Activated CD4-positive, alpha-beta T cell treated with anti-CD3 and anti-CD28 coated beads, Interleukin-2, amount 10 ng/mL, durations not matched to agents 24 days and 14 days (primary cell): ENCODE data around the gene DPH1. TPM values are rescaled to one million over a fixed set of nuclear protein-coding genes. Genes with fewer than 3 reads are reported as not detected.
A peak's percentile ranks its signal among the peaks of the same experiment; 100 is the strongest.

ENCODE experiments used
- DNase-seq: peaks from one replicate; pipeline ENCODE4 v3.0.0; 2022
- H3K27ac Mint-ChIP-seq: one replicate; pipeline ENCODE4 v1.8.0; 2022; ENCODE audit warnings: mild to moderate bottlenecking, mixed read lengths
- H3K27me3 Mint-ChIP-seq: one replicate; pipeline ENCODE4 v1.8.0; 2022; ENCODE audit warnings: mixed read lengths
- H3K36me3 Mint-ChIP-seq: one replicate; pipeline ENCODE4 v1.8.0; 2022; ENCODE audit warnings: low read depth, mild to moderate bottlenecking, mixed read lengths
- H3K4me1 Mint-ChIP-seq: one replicate; pipeline ENCODE4 v1.8.0; 2021; ENCODE audit warnings: mixed read lengths
- H3K4me3 Mint-ChIP-seq: one replicate; pipeline ENCODE4 v1.8.0; 2022; ENCODE audit warnings: mild to moderate bottlenecking, moderate library complexity, mixed read lengths
- H3K9me3 Mint-ChIP-seq: one replicate; pipeline ENCODE4 v1.8.0; 2021; ENCODE audit warnings: mixed read lengths
- intact Hi-C: fragments of 100-400 bp; cut with micrococcal nuclease; formaldehyde crosslinking; loops from one replicate; pipeline ENCODE4 v1.15.1; 2023
- total RNA-seq: library from RNA; stranded (reverse); gene quantifications from 2 replicates; pipeline ENCODE4 v1.2.3, GENCODE V29; 2022

The DPH1 gene
- total RNA-seq, 1 donor from 2014 or later = 55.9 TPM

DNA sequence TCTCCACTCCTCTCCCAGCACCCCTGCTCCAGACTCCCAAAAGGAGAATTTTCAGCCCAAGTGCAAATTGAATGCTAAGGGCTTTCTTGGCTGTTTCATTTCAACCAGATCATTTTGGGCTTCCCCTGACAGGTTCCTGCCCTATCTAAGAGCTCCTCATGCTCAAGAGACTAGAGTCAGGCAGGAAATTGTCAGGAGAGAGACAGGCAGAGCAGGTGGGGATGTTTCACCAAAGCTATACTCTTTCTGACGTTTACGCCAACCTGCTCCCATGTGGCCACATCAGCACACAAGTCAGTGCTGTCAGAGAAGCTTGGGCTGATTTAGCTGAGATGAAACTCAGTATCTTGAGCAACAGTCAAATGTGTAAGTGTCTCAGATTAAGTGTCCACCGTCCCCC, 56.4 kb downstream of the DPH1 start:
- H3K4me1 Mint-ChIP-seq = peaks cover 92% of the 10 kb centered on the region
- H3K9me3 Mint-ChIP-seq = no peaks in the 10 kb centered on the region
- no peaks in the 10 kb centered on the region for H3K27me3 Mint-ChIP-seq
- H3K4me3 Mint-ChIP-seq = peak overlapping the region; percentile 51
- H3K27ac Mint-ChIP-seq = peak overlapping the region; percentile 84
- intact Hi-C loops = loop anchor here (5.0 kb wide), 3 partner anchors 71 to 214 kb away; no protein-coding TSS in a partner anchor
- DNase-seq = peak; percentile 72
- H3K36me3 Mint-ChIP-seq = peaks cover 28% of the 10 kb centered on the region

DNA sequence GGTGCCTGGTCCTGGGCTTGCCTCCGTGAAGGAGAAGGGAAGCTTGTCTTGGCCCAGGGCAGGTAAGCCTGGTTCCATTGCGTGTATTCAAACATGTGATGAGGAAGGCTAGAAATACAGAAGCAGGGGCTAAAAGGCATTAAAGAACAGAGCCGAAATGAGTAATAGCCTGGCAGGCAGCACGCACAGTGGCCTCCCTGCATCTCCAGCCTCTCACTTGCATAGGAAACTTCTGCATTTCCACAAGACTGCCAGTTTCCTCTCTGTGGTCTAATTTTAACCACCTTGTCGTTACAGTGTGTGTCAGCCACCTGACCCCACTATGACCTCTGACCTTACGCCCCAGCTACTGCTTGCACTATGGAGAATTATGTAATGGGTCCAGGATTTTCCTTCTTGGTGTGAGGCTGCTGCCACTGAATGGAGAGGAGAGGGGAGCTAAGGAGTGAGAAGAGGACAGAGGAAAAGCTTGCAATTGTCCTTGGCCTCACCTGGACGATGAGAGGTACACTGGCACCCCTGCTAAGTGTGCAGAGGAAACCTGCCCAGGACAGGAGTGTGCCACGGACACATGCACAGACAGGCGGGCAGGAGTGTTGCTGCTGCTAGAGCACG, 57.8 kb downstream of the DPH1 start:
- Mint-ChIP-seq H3K9me3 (no peaks in the 10 kb centered on the region), H3K4me3 (peak overlapping the region; percentile 75), H3K36me3 (peaks cover 25% of the 10 kb centered on the region), H3K27me3 (no peaks in the 10 kb centered on the region), H3K27ac (peak overlapping the region; percentile 84), H3K4me1 (peaks cover 87% of the 10 kb centered on the region)
- intact Hi-C loops = loop anchor here (2.0 to 5.0 kb wide), 5 partner anchors 15 to 215 kb away; no protein-coding TSS in a partner anchor
- peak; percentile 88 for DNase-seq

DNA sequence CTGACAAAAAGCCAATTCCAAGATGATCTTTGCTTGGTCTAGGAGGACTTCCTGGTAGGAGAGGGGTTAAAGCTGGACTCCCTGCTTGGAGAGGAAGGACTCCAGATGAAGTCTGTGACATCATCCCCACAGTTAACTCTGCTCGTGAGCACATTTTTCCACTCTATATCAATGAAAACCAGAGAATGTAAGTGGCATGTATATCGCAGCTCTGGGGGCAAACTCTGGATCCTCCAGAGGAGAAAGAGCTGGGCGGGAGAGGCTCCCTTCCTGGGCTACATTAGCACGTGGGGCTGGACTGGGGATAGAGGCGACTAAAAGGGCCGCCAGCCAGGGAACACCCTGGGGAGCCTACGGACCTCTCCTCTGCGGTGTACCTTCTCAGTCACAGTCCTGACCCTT, 59.1 kb downstream of the DPH1 start:
- H3K4me3 Mint-ChIP-seq = peak overlapping the region; percentile 86
- peaks cover 79% of the 10 kb centered on the region for H3K4me1 Mint-ChIP-seq
- H3K27me3 Mint-ChIP-seq = no peaks in the 10 kb centered on the region
- H3K36me3 Mint-ChIP-seq = peaks cover 17% of the 10 kb centered on the region
- no peaks in the 10 kb centered on the region for H3K9me3 Mint-ChIP-seq
- no peak for DNase-seq
- intact Hi-C loops = loop anchor here (1.0 to 5.0 kb wide), 6 partner anchors 14 to 217 kb away; no protein-coding TSS in a partner anchor
- peak overlapping the region; percentile 94 for H3K27ac Mint-ChIP-seq

DNA sequence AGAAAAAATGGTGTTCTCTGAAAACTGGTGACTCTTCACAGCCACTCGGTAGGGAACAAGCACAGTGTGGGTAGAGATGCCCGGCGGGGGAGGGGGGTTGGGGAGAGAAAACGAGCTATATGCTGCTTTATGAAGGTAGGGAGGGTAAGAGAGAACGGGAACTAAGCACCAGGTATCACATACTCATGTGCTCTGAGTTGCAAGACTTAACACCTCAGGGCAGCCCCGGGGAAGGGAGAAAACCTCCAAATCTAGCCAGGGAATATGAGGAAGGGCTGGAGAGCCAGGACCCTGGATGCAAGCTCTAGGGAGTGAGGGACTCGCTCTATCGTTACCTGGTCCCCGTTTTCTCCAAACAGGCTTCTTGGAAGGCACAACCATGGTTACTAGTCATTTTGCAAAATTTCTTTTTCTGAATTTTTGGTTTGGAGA, 60.3 kb downstream of the DPH1 start:
- Mint-ChIP-seq H3K27me3 (no peaks in the 10 kb centered on the region), H3K27ac (peak overlapping the region; percentile 94), H3K9me3 (no peaks in the 10 kb centered on the region), H3K4me1 (peaks cover 71% of the 10 kb centered on the region), H3K36me3 (peaks cover 13% of the 10 kb centered on the region), H3K4me3 (peak overlapping the region; percentile 86)
- no peak for DNase-seq
- intact Hi-C loops = no loop called here

DNA sequence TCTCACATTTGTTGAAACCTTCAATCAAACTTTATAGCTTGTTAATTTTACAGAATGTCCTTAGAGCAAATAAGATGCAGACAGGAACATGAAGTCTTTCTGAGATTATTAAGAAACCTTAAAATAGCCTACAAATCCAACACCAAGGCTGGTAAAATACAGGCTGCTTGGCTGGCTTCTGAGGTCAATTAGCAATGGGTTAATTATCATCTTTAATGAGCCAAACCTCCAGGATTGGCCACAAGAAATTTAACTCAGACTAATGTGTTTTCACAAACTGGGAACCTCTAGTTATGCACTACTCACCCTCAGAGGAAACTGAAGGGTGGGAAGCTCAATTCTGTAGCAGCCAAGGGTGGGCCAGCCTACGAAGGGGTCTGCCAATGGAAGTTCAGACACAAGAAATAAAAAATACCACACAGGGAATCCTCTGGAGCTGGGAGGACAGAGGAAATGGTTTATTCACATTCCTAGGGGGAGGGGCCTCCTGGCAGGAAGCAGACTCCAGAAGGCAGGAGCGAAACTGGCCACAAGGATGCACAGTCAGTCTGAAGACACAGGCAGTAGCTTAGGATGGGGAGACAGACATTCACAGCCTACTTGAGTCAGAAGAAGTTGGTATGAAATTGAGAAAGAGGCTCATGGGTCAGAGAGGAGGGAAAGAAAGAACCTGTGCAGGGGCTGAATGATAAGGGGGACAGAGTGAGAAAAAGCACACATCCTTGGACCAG, 61.0 kb downstream of the DPH1 start:
- H3K27ac Mint-ChIP-seq = peak overlapping the region; percentile 94
- DNase-seq = no peak
- peak overlapping the region; percentile 86 for H3K4me3 Mint-ChIP-seq
- peaks cover 16% of the 10 kb centered on the region for H3K36me3 Mint-ChIP-seq
- no peaks in the 10 kb centered on the region for H3K27me3 Mint-ChIP-seq
- peaks cover 66% of the 10 kb centered on the region for H3K4me1 Mint-ChIP-seq
- intact Hi-C loops = no loop called here
- H3K9me3 Mint-ChIP-seq = no peaks in the 10 kb centered on the region

DNA sequence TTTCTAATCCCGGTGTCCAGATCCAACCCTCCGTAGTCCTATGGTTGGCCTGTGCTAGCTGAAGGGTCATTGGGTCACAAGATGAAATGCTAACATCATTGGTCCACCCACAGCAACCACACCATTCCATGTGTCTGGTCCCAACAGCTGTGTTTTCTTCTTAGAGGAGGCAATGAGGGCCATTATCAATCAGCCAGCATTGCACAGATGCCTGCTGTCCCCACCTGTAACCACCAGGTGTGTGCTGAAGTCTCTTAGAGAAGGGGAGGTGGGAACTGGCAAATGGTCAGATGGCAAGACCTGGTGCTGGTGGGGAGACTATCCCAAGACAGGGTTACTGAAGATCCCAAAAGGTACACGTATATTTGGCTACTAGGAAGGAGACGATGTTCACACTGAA, 62.3 kb downstream of the DPH1 start:
- DNase-seq = no peak
- Mint-ChIP-seq H3K36me3 (peaks cover 17% of the 10 kb centered on the region), H3K9me3 (no peaks in the 10 kb centered on the region), H3K27me3 (no peaks in the 10 kb centered on the region), H3K4me1 (peaks cover 57% of the 10 kb centered on the region), H3K4me3 (no peak overlapping the region), H3K27ac (peak overlapping the region; percentile 62)
- intact Hi-C loops = no loop called here

DNA sequence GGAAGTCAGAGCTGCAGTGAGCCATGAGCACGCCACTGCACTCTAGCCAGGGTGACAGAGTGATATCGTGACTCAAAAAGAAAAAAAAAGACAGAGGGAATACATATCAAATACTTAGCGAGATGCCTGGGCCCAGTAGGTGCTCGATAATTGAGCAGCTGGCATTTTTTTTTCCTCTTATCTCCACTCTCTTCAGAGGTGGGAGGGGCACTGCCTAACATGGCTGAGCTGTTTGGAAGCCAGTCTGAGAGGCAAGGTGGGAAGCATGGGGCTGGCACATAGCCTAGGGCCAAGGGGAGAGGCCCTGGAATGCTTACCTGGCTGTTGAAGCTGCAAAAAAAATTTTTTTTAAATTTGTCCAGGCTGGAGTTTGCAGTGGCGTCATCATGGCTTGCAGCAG, 63.4 kb downstream of the DPH1 start:
- no peak for DNase-seq
- Mint-ChIP-seq H3K27ac (no peak overlapping the region), H3K4me3 (no peak overlapping the region), H3K36me3 (peaks cover 14% of the 10 kb centered on the region), H3K27me3 (no peaks in the 10 kb centered on the region), H3K4me1 (peaks cover 58% of the 10 kb centered on the region), H3K9me3 (no peaks in the 10 kb centered on the region)
- intact Hi-C loops = no loop called here

Other genes starting within 250 kb of the DPH1 start
- gene SMYD4, start 200.3 kb upstream of the DPH1 start, total RNA-seq = 27.1 and 30.7 TPM in 2 replicates
- 234 and 238 TPM in 2 replicates for gene RPA1, start 200.1 kb upstream of the DPH1 start, total RNA-seq
- 1.1 and 1.2 TPM in 2 replicates for gene RTN4RL1, start 4.8 kb upstream of the DPH1 start, total RNA-seq
- gene OVCA2, start 11.9 kb downstream of the DPH1 start, total RNA-seq = 36.5 and 37.7 TPM in 2 replicates
- gene HIC1, start 24.9 kb downstream of the DPH1 start, total RNA-seq = 49.4 and 51.6 TPM in 2 replicates